Effector memory CD8-positive, alpha-beta T cell (primary cell): ENCODE results near the gene APOL4.
"Not testable (repeated sequence)": the region's sequence is repeated elsewhere in the genome, so short reads cannot be mapped to it uniquely, and the experiment has no call there.

Experiments
- ATAC-seq: fragments of 150-1000 bp; cut with Tn5 transposase; replicated peaks from 2 replicates; pipeline ENCODE4 v1.10.0; 2021; ENCODE audit warnings: mild to moderate bottlenecking, moderate library complexity
- DNase-seq, 3 experiments: peaks; one replicate each; pipeline ENCODE4 v3.0.0; 2021
- H3K27ac Mint-ChIP-seq, 2 donors: one replicate each; pipeline ENCODE4 v1.8.0; 2022; ENCODE audit warnings: mild to moderate bottlenecking in 2 of 2, mixed read lengths in 2 of 2, moderate library complexity in 2 of 2
- H3K27me3 Mint-ChIP-seq, 2 donors: one replicate each; pipeline ENCODE4 v1.8.0; 2022; ENCODE audit warnings: mixed read lengths in 2 of 2
- H3K36me3 Mint-ChIP-seq: one replicate; pipeline ENCODE4 v1.8.0; 2022; ENCODE audit warnings: mild to moderate bottlenecking, moderate library complexity, mixed read lengths; ENCODE audit not compliant: insufficient read depth
- H3K4me1 Mint-ChIP-seq, 2 donors: one replicate each; pipeline ENCODE4 v1.8.0; 2022; ENCODE audit warnings: low read depth in 2 of 2, mixed read lengths in 2 of 2
- H3K4me3 Mint-ChIP-seq, 2 donors: one replicate each; pipeline ENCODE4 v1.8.0; 2022; ENCODE audit warnings: mild to moderate bottlenecking in 2 of 2, mixed read lengths in 2 of 2, moderate library complexity in 2 of 2
- H3K9me3 Mint-ChIP-seq, 2 donors: one replicate each; pipeline ENCODE4 v1.8.0; 2022; ENCODE audit warnings: mixed read lengths in 2 of 2

The APOL4 gene

GRCh38 chr22:36209488-36209908, 7.9 kb upstream of the APOL4 start:
- not testable (repeated sequence) for H3K36me3 Mint-ChIP-seq, ATAC-seq, H3K27ac Mint-ChIP-seq, H3K9me3 Mint-ChIP-seq, DNase-seq, H3K4me3 Mint-ChIP-seq
- Mint-ChIP-seq H3K4me1 (peaks cover 8 to 19% of the 10 kb centered on the region in 2 donors), H3K27me3 (peaks cover 48 to 72% of the 10 kb centered on the region in 2 donors)

- Mint-ChIP-seq H3K27me3 (peaks cover 43 to 72% of the 10 kb centered on the region in 2 donors), H3K27ac (no peak overlapping the region), H3K4me3 (no peak overlapping the region), H3K4me1 (peaks cover 8 to 20% of the 10 kb centered on the region in 2 donors), H3K9me3 (peaks cover 0 to 3% of the 10 kb centered on the region in 2 donors), H3K36me3 (no peaks in the 10 kb centered on the region)
- ATAC-seq (no peak), DNase-seq (no peak)
Observed at GRCh38 chr22:36208914-36209313, 7.3 kb upstream of the APOL4 start.

GRCh38 chr22:36208162-36208765, 6.7 kb upstream of the APOL4 start:
- Mint-ChIP-seq H3K27me3 (peaks cover 38 to 72% of the 10 kb centered on the region in 2 donors), H3K4me3 (no peak overlapping the region), H3K9me3 (peaks cover 0 to 3% of the 10 kb centered on the region in 2 donors), H3K4me1 (peaks cover 8 to 20% of the 10 kb centered on the region in 2 donors), H3K36me3 (no peaks in the 10 kb centered on the region), H3K27ac (no peak overlapping the region)
- no peak for DNase-seq
- no peak for ATAC-seq

GRCh38 chr22:36206255-36206654, 4.6 kb upstream of the APOL4 start:
- no peak for ATAC-seq

GRCh38 chr22:36205573-36205972, 4.0 kb upstream of the APOL4 start:
- not testable (repeated sequence) for H3K4me1 Mint-ChIP-seq

More at GRCh38 chr22:36206255-36206654, 4.6 kb upstream of the APOL4 start:
- no peak for DNase-seq
- no peaks in the 10 kb centered on the region for H3K36me3 Mint-ChIP-seq
- H3K9me3 Mint-ChIP-seq = peaks cover 0 to 3% of the 10 kb centered on the region in 2 donors
- peaks cover 31 to 68% of the 10 kb centered on the region in 2 donors for H3K27me3 Mint-ChIP-seq
- H3K4me1 Mint-ChIP-seq = peaks cover 4 to 9% of the 10 kb centered on the region in 2 donors
- H3K4me3 Mint-ChIP-seq = no peak overlapping the region
- H3K27ac Mint-ChIP-seq = no peak overlapping the region

GRCh38 chr22:36204632-36205015, 3.0 kb upstream of the APOL4 start:
- Mint-ChIP-seq H3K9me3 (peaks cover 0 to 3% of the 10 kb centered on the region in 2 donors), H3K27ac (peak overlapping the region in 1 of 2 donors; percentile 36), H3K4me3 (no peak overlapping the region), H3K27me3 (peaks cover 35 to 60% of the 10 kb centered on the region in 2 donors), H3K4me1 (peaks cover 0 to 3% of the 10 kb centered on the region in 2 donors), H3K36me3 (no peaks in the 10 kb centered on the region)
- DNase-seq (no peak), ATAC-seq (no peak)

More at GRCh38 chr22:36205573-36205972, 4.0 kb upstream of the APOL4 start:
- not testable (repeated sequence) for ATAC-seq, DNase-seq, H3K27ac Mint-ChIP-seq, H3K9me3 Mint-ChIP-seq, H3K36me3 Mint-ChIP-seq, H3K4me3 Mint-ChIP-seq
- peaks cover 30 to 62% of the 10 kb centered on the region in 2 donors for H3K27me3 Mint-ChIP-seq

GRCh38 chr22:36204001-36204631, 2.5 kb upstream of the APOL4 start:
- DNase-seq (no peak), ATAC-seq (no peak)
- Mint-ChIP-seq H3K4me3 (no peak overlapping the region), H3K27me3 (peaks cover 32 to 59% of the 10 kb centered on the region in 2 donors), H3K36me3 (no peaks in the 10 kb centered on the region), H3K9me3 (peaks cover 0 to under 1% of the 10 kb centered on the region in 2 donors), H3K4me1 (peaks cover 0 to 3% of the 10 kb centered on the region in 2 donors), H3K27ac (no peak overlapping the region)

GRCh38 chr22:36203441-36203840, 1.8 kb upstream of the APOL4 start:
- not testable (repeated sequence) for H3K4me1 Mint-ChIP-seq, ATAC-seq, H3K27ac Mint-ChIP-seq, H3K4me3 Mint-ChIP-seq, DNase-seq, H3K9me3 Mint-ChIP-seq, H3K36me3 Mint-ChIP-seq
- peaks cover 27 to 59% of the 10 kb centered on the region in 2 donors for H3K27me3 Mint-ChIP-seq

- H3K9me3 Mint-ChIP-seq, H3K27ac Mint-ChIP-seq, ATAC-seq, H3K4me1 Mint-ChIP-seq, DNase-seq, H3K36me3 Mint-ChIP-seq, H3K4me3 Mint-ChIP-seq: not testable (repeated sequence)
- H3K27me3 Mint-ChIP-seq = peaks cover 30 to 59% of the 10 kb centered on the region in 2 donors
Observed at GRCh38 chr22:36202906-36203305, 1.3 kb upstream of the APOL4 start.

- ATAC-seq, H3K27ac Mint-ChIP-seq: not testable (repeated sequence)
Observed at GRCh38 chr22:36201025-36201424, 584 bp downstream of the APOL4 start.

GRCh38 chr22:36199001-36199551, 2.5 kb downstream of the APOL4 start:
- peaks cover 31 to 67% of the 10 kb centered on the region in 2 donors for H3K27me3 Mint-ChIP-seq
- H3K4me3 Mint-ChIP-seq = no peak overlapping the region
- no peak for DNase-seq
- H3K36me3 Mint-ChIP-seq = no peaks in the 10 kb centered on the region
- no peak for ATAC-seq
- H3K4me1 Mint-ChIP-seq = peaks cover 0 to 10% of the 10 kb centered on the region in 2 donors
- H3K9me3 Mint-ChIP-seq = no peaks in the 10 kb centered on the region
- H3K27ac Mint-ChIP-seq = peak overlapping the region in 1 of 2 donors; percentile 47

More at GRCh38 chr22:36201025-36201424, 584 bp downstream of the APOL4 start:
- not testable (repeated sequence) for DNase-seq, H3K36me3 Mint-ChIP-seq, H3K9me3 Mint-ChIP-seq, H3K4me3 Mint-ChIP-seq
- Mint-ChIP-seq H3K27me3 (peaks cover 31 to 68% of the 10 kb centered on the region in 2 donors), H3K4me1 (peaks cover 0 to 13% of the 10 kb centered on the region in 2 donors)

- Mint-ChIP-seq H3K9me3 (no peaks in the 10 kb centered on the region), H3K4me1 (peaks cover 0 to 10% of the 10 kb centered on the region in 2 donors), H3K4me3 (no peak overlapping the region), H3K27ac (peak overlapping the region in 1 of 2 donors; percentile 47), H3K36me3 (no peaks in the 10 kb centered on the region), H3K27me3 (peaks cover 32 to 63% of the 10 kb centered on the region in 2 donors)
- ATAC-seq (no peak), DNase-seq (no peak)
Observed at GRCh38 chr22:36198536-36198935, 3.1 kb downstream of the APOL4 start.

GRCh38 chr22:36197514-36198146, 4.0 kb downstream of the APOL4 start:
- no peaks in the 10 kb centered on the region for H3K9me3 Mint-ChIP-seq
- peaks cover 29 to 54% of the 10 kb centered on the region in 2 donors for H3K27me3 Mint-ChIP-seq
- H3K4me1 Mint-ChIP-seq = peaks cover 0 to 10% of the 10 kb centered on the region in 2 donors
- H3K4me3 Mint-ChIP-seq = no peak overlapping the region
- no peaks in the 10 kb centered on the region for H3K36me3 Mint-ChIP-seq
- ATAC-seq (no peak), DNase-seq (no peak)
- H3K27ac Mint-ChIP-seq = peak overlapping the region in 1 of 2 donors; percentile 47
